ENCODE data around the gene TMEM171. TPM values are rescaled to one million over a fixed set of nuclear protein-coding genes. Genes with fewer than 3 reads are reported as not detected.
A peak's percentile ranks its signal among the peaks of the same experiment; 100 is the strongest.

Gene TMEM171
- total RNA-seq, 4 donors from 2014 or later, result 5.9 to 12.6 (median 9.1) TPM

DNA sequence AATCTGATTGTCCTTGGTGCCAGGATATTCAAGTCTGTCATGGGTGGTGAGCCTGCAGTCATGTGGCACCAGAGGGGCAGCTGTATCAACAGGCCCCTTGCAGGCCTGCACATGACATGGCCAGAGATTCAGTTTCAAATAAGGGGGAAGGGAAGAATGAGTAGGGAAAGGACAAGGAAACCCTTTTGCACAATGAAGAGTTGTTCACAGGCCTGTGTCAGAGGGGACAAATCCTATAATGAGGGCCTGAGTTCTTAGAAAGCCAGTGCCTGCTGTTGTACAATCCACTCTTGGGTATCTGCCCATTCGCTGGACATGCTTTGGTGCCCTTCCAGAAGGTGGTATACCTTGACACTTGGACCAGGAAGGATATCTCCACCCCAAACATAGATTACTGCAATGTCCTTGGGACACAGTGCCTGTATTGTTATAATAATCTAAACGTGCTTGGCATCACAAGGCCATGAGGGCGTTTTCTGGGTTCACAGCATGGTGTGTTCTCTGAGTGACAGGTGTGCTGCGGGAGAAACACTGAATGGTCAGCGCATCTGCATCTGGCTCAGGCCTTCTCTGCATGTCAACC is 1.9 kb upstream of the TMEM171 start:
- Histone ChIP-seq H3K9me3 (no peaks in the 10 kb centered on the region), H3K36me3 (peaks cover 0 to 4% (median 0%) of the 10 kb centered on the region in 3 donors), H3K4me1 (peaks cover 5 to 50% (median 13%) of the 10 kb centered on the region in 3 donors), H3K4me3 (no peak overlapping the region), H3K27ac (peak overlapping the region in 2 of 4 donors; percentile 2 to 77), H3K27me3 (peaks cover 0 to 32% (median 0%) of the 10 kb centered on the region in 4 donors)
- intact Hi-C loops (cut with DNase I), result no loop called here
- no peak for DNase-seq
- no peak for TF ChIP-seq POLR2A (IDR thresholded peaks at IDR 0.05)
- TF ChIP-seq, protein P1, sequence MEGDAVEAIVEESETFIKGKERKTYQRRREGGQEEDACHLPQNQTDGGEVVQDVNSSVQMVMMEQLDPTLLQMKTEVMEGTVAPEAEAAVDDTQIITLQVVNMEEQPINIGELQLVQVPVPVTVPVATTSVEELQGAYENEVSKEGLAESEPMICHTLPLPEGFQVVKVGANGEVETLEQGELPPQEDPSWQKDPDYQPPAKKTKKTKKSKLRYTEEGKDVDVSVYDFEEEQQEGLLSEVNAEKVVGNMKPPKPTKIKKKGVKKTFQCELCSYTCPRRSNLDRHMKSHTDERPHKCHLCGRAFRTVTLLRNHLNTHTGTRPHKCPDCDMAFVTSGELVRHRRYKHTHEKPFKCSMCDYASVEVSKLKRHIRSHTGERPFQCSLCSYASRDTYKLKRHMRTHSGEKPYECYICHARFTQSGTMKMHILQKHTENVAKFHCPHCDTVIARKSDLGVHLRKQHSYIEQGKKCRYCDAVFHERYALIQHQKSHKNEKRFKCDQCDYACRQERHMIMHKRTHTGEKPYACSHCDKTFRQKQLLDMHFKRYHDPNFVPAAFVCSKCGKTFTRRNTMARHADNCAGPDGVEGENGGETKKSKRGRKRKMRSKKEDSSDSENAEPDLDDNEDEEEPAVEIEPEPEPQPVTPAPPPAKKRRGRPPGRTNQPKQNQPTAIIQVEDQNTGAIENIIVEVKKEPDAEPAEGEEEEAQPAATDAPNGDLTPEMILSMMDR (IDR thresholded peaks at IDR 0.05), result no peak
- 84 to 85% methylated on average over 5 of the region's 5 CpGs for WGBS, 2 donors

DNA sequence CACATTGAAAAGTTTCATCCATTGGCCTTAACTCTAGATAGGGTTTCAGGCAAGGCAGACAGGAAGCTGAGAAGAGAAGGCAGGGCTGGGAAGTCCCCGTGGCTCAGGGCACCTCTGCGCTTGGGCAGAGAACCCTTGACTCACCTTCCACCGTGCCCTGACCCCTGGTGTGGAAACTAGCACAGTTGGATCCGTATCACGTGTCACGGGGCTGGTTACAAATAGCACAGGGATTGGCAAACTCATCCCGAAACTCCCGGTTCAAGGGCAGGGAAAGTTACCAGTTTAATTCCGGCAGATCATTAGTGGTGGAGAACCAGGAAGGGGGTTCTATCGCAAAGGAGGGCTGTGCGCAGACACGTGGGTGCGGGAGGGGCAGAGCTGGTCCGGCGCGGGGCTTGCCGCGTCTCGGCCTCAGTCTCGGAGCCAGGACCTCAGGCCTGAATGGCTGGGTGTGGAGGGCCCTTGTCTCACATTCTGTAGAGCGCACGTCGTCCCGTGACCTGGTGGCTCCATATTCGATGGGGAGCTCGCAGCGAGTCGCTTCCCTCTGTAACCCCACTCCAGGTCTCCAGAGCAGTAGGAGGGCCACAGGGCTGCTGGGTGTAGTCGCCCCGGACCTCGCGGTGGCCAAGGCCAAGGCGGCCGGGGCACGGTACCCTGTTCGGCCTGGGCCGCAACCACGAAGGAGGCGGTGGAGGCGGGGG is 771 bp upstream of the TMEM171 start:
- intact Hi-C loops (cut with DNase I), result no loop called here
- Histone ChIP-seq H3K27me3 (peaks cover 0 to 37% (median 0%) of the 10 kb centered on the region in 4 donors), H3K36me3 (peaks cover 0 to 8% (median 0%) of the 10 kb centered on the region in 3 donors), H3K4me3 (peak overlapping the region; percentile 40 to 65 (median 55)), H3K4me1 (peaks cover 5 to 50% (median 13%) of the 10 kb centered on the region in 3 donors), H3K9me3 (no peaks in the 10 kb centered on the region), H3K27ac (peak overlapping the region; percentile 55 to 77 (median 68))
- 58 to 69% methylated on average over 10 to 14 of the region's 40 CpGs for WGBS, 2 donors
- no peak for DNase-seq
- TF ChIP-seq, protein P1 (IDR thresholded peaks at IDR 0.05), result no peak
- no peak for TF ChIP-seq POLR2A (IDR thresholded peaks at IDR 0.05)

DNA sequence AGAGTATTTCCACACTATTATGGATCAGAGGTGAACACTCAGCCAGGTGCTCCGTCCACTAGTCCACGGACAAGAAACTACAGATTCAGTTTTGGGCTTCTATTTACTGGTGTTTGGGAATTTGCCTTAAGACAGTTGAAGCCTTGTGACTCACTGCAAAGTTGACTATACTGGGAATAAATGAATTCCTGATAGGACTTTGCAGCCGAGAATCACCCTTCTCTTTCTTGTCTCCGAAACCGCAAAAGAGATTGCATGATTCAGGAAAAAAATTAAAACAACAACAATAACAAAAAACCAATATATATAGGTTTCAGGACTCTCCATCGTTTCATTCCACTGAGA is 716 bp downstream of the TMEM171 start:
- peaks cover 0 to 41% (median 0%) of the 10 kb centered on the region in 4 donors for H3K27me3 ChIP-seq
- intact Hi-C loops (cut with DNase I), result no loop called here

DNA sequence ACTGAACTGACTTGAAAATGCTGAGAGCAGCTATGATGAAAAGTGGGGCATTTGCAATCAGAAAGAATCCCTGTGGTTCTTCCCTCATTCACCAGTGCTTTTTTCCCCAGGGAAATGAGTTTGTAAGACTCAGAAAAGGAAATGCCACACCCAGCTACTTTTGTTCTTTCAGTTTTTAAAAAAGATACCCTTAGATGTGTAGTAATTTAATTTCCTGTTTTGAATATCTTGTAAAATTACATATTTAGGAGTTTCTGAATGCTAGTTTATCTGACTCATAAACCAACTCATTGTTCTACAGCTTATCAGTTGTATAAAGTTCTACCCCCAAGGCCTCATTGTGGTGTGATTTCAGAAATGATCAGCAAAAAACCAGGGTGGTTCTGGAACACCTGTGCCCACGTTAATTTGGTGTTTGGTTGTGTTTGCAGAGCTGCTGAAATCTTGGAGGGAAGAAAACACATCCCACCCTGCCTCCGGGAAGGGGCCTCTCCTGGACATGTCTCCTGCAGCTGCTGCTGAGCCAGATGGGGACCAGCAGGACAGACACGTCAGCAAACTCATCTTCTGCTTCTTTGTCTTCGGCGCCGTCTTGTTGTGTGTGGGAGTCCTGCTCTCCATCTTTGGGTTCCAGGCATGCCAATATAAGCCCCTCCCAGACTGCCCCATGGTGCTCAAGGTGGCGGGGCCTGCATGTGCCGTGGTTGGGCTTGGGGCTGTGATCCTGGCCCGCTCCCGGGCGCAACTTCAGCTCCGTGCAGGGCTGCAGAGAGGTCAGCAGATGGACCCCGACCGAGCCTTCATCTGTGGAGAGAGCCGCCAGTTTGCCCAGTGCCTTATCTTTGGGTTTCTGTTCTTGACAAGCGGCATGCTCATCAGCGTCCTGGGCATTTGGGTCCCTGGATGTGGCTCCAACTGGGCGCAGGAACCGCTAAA is 2.8 kb downstream of the TMEM171 start:
- no peak for DNase-seq
- TF ChIP-seq, protein P1 (IDR thresholded peaks at IDR 0.05), result no peak
- TF ChIP-seq POLR2A (IDR thresholded peaks at IDR 0.05), result no peak
- peaks cover 5 to 49% (median 13%) of the 10 kb centered on the region in 3 donors for H3K4me1 ChIP-seq
- H3K9me3 ChIP-seq, result no peaks in the 10 kb centered on the region
- intact Hi-C loops (cut with DNase I), result no loop called here
- H3K27ac ChIP-seq, result no peak overlapping the region
- no peak overlapping the region for H3K4me3 ChIP-seq
- 63 to 77% methylated on average over 2 to 15 of the region's 19 CpGs for WGBS, 2 donors
- H3K36me3 ChIP-seq, result peaks cover 0 to 8% (median 0%) of the 10 kb centered on the region in 3 donors
- H3K27me3 ChIP-seq, result peaks cover 0 to 41% (median 0%) of the 10 kb centered on the region in 4 donors

More for the DNA sequence above, 716 bp downstream of the TMEM171 start:
- no peak for DNase-seq
- H3K36me3 ChIP-seq, result peaks cover 0 to 8% (median 0%) of the 10 kb centered on the region in 3 donors
- H3K27ac ChIP-seq, result peak overlapping the region in 3 of 4 donors; percentile 52 to 77 (median 74)
- peak overlapping the region; percentile 40 to 65 (median 55) for H3K4me3 ChIP-seq
- H3K4me1 ChIP-seq, result peaks cover 5 to 50% (median 13%) of the 10 kb centered on the region in 3 donors
- 31 to 39% methylated on average over 6 of the region's 6 CpGs for WGBS, 2 donors
- no peaks in the 10 kb centered on the region for H3K9me3 ChIP-seq
- no peak for TF ChIP-seq POLR2A (IDR thresholded peaks at IDR 0.05)
- TF ChIP-seq, protein P1 (IDR thresholded peaks at IDR 0.05), result no peak

Measured in esophagus squamous epithelium (tissue), 5 donors.